Psoas muscle (tissue), 8 donors: ENCODE measurements around the gene RNASE7. TPM values are rescaled to one million over a fixed set of nuclear protein-coding genes. Genes with fewer than 3 reads are reported as not detected.

Experiments
- ATAC-seq, 4 donors: fragments of 200-7000 bp; cut with Tn5 transposase; one replicate each; pipeline ENCODE4 v1.9.1; 2020; ENCODE audit warnings: moderate library complexity in 3 of 4, mild to moderate bottlenecking in 2 of 4
- DNase-seq, 2 donors: peaks; one replicate each; pipeline ENCODE4 v3.0.0-alpha.2; 2020
- H3K27ac ChIP-seq: fragments of 200-600 bp; one replicate; pipeline ENCODE4 v1.8.0; 2022
- H3K27me3 ChIP-seq, 3 donors: fragments of 200-600 bp in 1 of 3; one replicate each; pipeline versions ENCODE4 v1.6.1 to v1.8.0; 2013 to 2022; ENCODE audit warnings: low read length in 2 of 3, mild to moderate bottlenecking in 2 of 3, moderate library complexity in 1 of 3; ENCODE audit not compliant: insufficient read depth in 3 of 3
- H3K36me3 ChIP-seq, 2 donors: fragments of 200-600 bp in 1 of 2; one replicate each; pipeline versions ENCODE4 v1.6.1 to v1.8.0; 2013 to 2022; ENCODE audit warnings: low read depth in 1 of 2, mild to moderate bottlenecking in 1 of 2, moderate library complexity in 1 of 2; ENCODE audit not compliant: insufficient read depth in 1 of 2
- H3K4me1 ChIP-seq: fragments of 200-600 bp; one replicate; pipeline ENCODE4 v1.8.0; 2022
- H3K4me3 ChIP-seq: fragments of 200-600 bp; one replicate; pipeline ENCODE4 v1.8.0; 2022; ENCODE audit warnings: mild to moderate bottlenecking
- H3K9me3 ChIP-seq: fragments of 200-600 bp; one replicate; pipeline ENCODE4 v1.8.0; 2022
- WGBS, 3 donors: extraction: QIAGEN DNeasy Blood & Tissue Kit; methylation state at CpG; one replicate each; pipeline versions ENCODE4 v1.1.6 to v1.1.7; 2013; 5-methylcytosine and 5-hydroxymethylcytosine counted together
- intact Hi-C, 2 donors: fragments of 100-400 bp; cut with DNase I; formaldehyde crosslinking; loops; one replicate each; pipeline versions ENCODE4 v1.11.0 to v1.14.2; 2022
- polyA plus RNA-seq, 3 donors: library from polyadenylated mRNA; stranded (reverse); fragments of 200-250 nt; gene quantifications; one replicate each; pipeline ENCODE4 v1.2.3, GENCODE V29; 2013
- total RNA-seq, 4 donors: library from RNA; stranded (reverse); fragmentation: NEBNext Ultra II Directional in 2 of 4; extraction: Animal tissue kit (Norgen Biotek cat#: 25700) in 2 of 4; gene quantifications; one replicate each; pipeline versions ENCODE4 v1.2.1 to v1.2.4, GENCODE V29; 2021 to 2023
- TF ChIP-seq, protein P1 (sequence below): fragments of 200-600 bp; IDR thresholded peaks from one replicate; pipeline ENCODE4 v1.8.0; 2022; ENCODE audit warnings: antibody characterized with exemption
- donor health status: healthy with polysubstance abuse.
- donor health status: DM: no; HTN: no; CAD: no; lungs with moderate emphysema.
- donor health status: Bipolar disorder and iron deficiency.
- donor health status: healthy.
- donor health status: DM: yes; HTN: yes; CAD: no.
- donor health status: DM: no; HTN: no; CAD: no.
- donor health status: DM: no; HTN: no; CAD: no.
- donor health status: DM: yes; HTN: yes; CAD: no.

Gene RNASE7
- total and polyA plus RNA-seq, 7 donors = 0.15 to 1.9 (median 0.38) TPM; not detected in 1

DNA sequence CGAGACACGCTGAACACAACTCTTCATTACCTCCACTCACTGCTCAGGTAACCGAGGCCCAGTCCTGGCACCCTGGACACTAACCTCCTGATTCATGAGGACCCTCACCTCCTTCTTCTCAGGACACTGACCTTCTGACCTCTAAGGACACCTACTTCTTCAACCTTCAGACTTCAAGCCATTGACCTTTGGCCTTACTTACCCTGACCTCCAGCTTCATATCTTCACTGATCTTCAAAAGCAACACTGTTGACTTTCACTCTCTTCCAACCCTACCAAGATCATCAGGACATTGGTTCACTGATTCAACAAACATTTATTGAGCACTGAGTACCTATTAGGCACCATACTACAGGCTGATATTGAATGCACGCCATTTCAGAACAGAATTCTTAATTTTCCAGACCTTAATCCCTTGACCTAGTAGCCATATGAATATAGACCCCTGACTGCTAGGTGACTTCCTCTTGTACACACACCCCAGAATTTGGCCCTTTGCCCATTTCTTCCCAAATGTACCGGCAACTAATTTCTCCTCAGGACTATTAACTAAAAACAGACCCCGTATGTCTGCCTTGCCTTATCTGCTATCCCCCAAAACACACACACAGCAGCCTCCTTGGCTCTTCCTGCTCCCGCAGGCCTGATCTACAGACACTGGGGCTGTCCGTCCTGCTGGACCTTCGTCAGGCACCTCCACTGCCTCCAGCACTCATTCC is 33.7 kb downstream of the RNASE7 start:
- DNase-seq = no peak
- intact Hi-C loops = no loop called here
- H3K27me3 ChIP-seq = no peaks in the 10 kb centered on the region
- WGBS, 3 donors = 84 to 92% (median 90%) methylated on average over 9 of the region's 9 CpGs
- H3K9me3 ChIP-seq = no peaks in the 10 kb centered on the region
- ATAC-seq = no peak
- no peak overlapping the region for H3K4me3 ChIP-seq
- TF ChIP-seq, protein P1, sequence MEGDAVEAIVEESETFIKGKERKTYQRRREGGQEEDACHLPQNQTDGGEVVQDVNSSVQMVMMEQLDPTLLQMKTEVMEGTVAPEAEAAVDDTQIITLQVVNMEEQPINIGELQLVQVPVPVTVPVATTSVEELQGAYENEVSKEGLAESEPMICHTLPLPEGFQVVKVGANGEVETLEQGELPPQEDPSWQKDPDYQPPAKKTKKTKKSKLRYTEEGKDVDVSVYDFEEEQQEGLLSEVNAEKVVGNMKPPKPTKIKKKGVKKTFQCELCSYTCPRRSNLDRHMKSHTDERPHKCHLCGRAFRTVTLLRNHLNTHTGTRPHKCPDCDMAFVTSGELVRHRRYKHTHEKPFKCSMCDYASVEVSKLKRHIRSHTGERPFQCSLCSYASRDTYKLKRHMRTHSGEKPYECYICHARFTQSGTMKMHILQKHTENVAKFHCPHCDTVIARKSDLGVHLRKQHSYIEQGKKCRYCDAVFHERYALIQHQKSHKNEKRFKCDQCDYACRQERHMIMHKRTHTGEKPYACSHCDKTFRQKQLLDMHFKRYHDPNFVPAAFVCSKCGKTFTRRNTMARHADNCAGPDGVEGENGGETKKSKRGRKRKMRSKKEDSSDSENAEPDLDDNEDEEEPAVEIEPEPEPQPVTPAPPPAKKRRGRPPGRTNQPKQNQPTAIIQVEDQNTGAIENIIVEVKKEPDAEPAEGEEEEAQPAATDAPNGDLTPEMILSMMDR = no peak
- peaks cover 8% of the 10 kb centered on the region for H3K4me1 ChIP-seq
- H3K36me3 ChIP-seq = peaks cover 4 to 81% of the 10 kb centered on the region in 2 donors
- no peak overlapping the region for H3K27ac ChIP-seq

DNA sequence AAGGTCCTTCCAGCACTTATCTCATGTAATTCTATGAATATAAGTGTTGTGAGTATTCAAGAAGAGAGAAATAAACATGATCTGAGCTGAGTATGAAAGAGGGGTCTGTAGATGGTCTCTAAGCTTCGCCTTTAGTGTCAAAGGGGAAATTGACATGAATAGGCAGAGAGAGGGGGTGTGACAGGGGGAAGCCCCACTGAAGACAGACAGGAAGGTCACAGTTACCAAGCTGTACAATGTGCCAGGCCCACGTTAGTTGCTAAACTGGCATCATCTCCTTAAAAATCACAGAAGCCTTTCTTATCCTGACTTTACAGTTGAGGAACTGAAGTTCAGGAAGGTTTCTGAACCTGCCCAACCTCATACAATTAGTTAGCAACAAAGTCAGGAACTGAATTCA is 35.5 kb downstream of the RNASE7 start:
- 87 to 99% (median 92%) methylated on average over 2 of the region's 2 CpGs for WGBS, 3 donors
- ATAC-seq (no peak), DNase-seq (no peak)
- Histone ChIP-seq H3K27me3 (no peaks in the 10 kb centered on the region), H3K4me3 (no peak overlapping the region), H3K27ac (no peak overlapping the region), H3K36me3 (peaks cover 4 to 99% of the 10 kb centered on the region in 2 donors), H3K9me3 (no peaks in the 10 kb centered on the region), H3K4me1 (no peaks in the 10 kb centered on the region)
- TF ChIP-seq, protein P1 = no peak
- intact Hi-C loops = no loop called here

- Histone ChIP-seq H3K4me3 (no peak overlapping the region), H3K36me3 (peaks cover 4 to 98% of the 10 kb centered on the region in 2 donors), H3K27ac (no peak overlapping the region), H3K9me3 (no peaks in the 10 kb centered on the region), H3K4me1 (no peaks in the 10 kb centered on the region), H3K27me3 (no peaks in the 10 kb centered on the region)
- TF ChIP-seq, protein P1 = no peak
- ATAC-seq (no peak), DNase-seq (no peak)
- intact Hi-C loops = no loop called here
- 84 to 91% (median 87%) methylated on average over 5 of the region's 5 CpGs for WGBS, 3 donors
Observed at GRCh38 chr14:21078287-21078686, 36.1 kb downstream of the RNASE7 start.

- WGBS, 3 donors = 87 to 94% (median 88%) methylated on average over 10 of the region's 10 CpGs
- TF ChIP-seq, protein P1 = no peak
- Histone ChIP-seq H3K4me3 (no peak overlapping the region), H3K9me3 (no peaks in the 10 kb centered on the region), H3K36me3 (peaks cover 4 to 97% of the 10 kb centered on the region in 2 donors), H3K4me1 (no peaks in the 10 kb centered on the region), H3K27ac (no peak overlapping the region), H3K27me3 (no peaks in the 10 kb centered on the region)
- no peak for ATAC-seq
- intact Hi-C loops = no loop called here
- no peak for DNase-seq
Observed at GRCh38 chr14:21078726-21079125, 36.6 kb downstream of the RNASE7 start.
